ELR (cell line): ENCODE data around the gene NYNRIN.

Experiments
- DNase-seq: peaks from one replicate; pipeline ENCODE4 v3.0.0-alpha.2; 2015; ENCODE audit warnings: low read depth

Gene NYNRIN

DNA sequence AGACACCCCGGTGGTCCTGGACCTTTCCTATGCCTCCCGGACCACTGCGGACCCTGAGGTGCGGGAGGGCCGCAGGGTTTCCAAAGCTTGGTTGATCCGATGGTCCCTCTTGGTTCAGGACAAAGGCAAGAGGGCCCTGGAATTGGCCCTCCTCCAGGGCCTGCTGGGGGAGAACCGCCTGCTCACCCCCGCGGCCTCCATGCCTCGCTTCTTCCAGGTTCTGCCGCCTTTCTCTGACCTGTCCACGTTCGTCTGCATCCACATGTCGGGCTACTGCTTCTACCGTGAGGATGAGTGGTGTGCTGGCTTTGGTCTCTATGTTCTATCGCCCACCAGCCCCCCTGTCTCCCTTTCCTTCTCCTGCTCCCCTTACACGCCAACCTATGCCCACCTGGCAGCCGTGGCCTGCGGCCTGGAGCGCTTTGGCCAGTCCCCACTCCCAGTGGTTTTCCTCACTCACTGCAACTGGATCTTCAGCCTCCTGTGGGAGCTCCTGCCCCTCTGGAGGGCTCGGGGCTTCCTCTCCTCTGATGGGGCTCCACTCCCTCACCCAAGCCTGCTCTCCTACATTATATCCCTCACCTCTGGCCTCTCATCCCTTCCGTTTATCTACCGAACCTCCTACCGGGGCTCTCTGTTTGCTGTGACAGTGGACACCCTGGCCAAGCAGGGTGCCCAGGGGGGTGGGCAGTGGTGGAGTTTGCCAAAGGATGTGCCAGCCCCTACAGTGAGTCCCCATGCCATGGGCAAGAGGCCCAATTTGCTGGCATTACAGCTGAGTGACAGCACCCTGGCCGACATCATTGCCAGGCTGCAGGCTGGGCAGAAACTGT is 16.8 kb downstream of the NYNRIN start:
- no peak for DNase-seq

GRCh38 chr14:24416254-24416931 is 17.6 kb downstream of the NYNRIN start:
- no peak for DNase-seq

GRCh38 chr14:24416932-24417619 is 18.3 kb downstream of the NYNRIN start:
- DNase-seq: no peak

DNA sequence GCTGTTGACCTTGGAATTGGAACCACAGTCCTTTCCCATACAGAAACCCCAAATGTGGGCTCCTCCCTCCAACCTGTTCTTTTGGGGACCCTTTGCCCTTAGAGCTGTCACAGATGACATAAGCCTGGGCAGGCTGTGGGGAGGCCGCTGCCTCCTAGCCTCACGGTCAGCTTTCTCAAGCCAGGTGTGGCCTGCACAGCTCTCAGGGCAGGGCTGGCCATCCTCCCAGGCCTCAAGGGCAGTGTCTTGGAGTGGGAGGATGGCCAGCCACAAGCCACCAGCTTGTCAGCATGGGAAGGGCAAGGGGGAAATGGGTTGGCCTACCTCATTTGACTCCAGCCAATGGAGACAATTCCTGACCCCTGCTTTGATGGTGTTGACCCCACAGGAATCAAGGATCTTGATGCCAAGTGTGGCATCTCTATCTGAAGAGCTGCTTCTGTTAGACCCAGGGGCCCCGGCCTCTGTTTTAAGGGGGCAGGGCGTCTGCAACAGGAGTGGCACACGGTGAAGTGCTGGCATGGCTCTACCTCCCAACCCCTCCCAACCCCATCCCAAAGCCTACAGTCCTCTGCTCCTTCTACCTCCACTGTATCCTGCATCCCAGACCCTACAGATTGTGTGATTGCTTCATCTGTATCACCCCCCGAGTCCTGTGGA is 19.2 kb downstream of the NYNRIN start:
- no peak for DNase-seq

- DNase-seq: no peak
Measured at GRCh38 chr14:24418492-24418873, 19.7 kb downstream of the NYNRIN start.

DNA sequence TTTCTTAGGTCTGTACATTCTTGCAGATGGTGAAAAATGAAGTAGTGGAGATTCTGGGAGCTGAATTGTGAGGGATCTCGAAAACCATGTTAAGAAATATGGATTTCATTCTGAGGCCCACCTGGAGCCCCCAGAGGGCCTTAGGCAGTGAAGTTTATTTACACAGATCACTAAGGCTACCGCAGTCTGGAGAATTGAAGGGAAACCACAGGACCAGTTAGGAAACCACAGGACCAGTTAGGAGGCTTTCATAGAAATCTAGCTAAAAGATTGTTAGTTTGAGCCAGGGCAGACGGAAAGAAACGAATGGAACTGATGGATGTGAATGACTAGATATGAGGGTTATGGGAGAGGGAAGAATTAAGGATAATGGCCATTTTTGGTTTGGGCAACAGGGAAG is 23.5 kb downstream of the NYNRIN start:
- DNase-seq: no peak

DNA sequence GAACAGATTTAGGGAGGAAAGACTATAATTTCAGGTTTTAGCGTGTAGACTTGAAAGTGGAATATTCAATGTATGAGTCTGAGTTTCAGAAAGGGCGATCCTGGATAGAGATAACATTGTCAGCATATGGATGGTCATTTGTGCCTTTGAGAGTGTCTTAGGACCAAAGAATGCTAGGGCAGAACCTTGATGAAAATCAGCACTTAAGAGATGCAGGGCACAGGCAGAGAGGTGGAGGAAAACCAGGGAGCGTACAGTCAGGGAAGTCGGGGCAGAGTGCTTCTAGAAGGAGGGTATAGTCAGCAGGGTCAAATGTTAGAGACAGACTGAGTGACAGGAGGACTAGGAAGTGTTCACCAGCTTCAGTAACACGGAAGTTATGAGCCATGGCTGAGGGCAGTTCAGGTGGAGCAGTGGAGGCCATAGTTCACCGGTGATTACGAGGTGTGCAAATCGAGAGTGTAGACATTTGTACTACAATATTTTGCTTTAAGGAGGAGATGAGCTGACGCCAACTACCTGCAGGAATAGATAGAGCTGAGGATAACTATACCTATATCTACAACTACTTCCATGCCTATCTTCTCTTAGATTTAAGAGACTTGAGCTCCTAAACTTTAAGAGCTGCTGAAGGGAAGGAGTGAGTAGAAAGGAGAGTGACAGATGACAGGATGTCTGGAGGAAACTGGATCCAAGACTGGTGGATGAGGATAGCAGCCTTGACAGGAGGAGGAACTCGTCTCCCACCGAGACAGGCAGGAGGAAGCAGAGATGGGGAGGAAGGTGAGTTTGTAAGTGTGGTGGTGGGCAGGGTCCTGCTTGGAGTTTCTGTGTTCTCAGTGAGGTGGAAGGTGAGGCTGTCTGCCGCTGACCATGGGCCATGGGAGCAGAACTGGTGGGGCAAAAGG is 24.1 kb downstream of the NYNRIN start:
- DNase-seq: no peak

GRCh38 chr14:24425704-24426103 is 26.9 kb downstream of the NYNRIN start:
- DNase-seq: peak; percentile 63

DNA sequence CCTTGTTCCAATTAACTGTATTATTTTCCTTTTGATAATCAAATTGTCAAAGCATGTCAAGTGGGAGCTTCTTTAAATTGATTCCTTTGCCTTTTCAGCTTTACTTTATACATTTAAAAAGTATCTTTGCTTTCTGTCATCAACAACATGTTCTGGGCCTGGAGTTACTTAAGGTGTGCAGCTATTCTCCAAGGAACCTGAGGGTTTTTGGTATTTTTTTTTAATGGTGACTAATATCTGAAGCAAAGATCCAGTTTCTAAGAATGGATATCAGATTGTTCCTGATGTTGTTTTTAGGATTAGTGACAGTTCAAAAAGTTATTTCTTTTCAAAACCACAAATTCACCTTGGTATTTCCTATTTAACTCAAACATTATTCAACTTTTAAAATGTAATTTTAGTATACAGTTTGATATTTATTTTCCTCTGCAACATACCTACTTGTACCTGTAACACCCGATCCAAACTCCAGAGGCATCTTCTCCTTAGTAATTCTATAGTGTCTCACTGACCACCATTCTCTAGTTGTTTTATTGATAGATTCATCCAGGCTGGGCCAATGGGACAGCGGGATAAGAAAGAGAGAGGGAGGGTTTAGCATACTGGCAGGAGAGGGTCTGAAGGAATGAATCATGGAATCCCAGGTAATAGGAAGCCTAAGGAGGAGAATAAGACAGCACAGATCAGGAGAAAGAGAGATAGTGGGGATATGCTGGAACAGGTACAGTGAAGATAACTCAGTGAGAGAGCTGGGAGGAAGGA is 27.5 kb downstream of the NYNRIN start:
- DNase-seq: no peak

DNA sequence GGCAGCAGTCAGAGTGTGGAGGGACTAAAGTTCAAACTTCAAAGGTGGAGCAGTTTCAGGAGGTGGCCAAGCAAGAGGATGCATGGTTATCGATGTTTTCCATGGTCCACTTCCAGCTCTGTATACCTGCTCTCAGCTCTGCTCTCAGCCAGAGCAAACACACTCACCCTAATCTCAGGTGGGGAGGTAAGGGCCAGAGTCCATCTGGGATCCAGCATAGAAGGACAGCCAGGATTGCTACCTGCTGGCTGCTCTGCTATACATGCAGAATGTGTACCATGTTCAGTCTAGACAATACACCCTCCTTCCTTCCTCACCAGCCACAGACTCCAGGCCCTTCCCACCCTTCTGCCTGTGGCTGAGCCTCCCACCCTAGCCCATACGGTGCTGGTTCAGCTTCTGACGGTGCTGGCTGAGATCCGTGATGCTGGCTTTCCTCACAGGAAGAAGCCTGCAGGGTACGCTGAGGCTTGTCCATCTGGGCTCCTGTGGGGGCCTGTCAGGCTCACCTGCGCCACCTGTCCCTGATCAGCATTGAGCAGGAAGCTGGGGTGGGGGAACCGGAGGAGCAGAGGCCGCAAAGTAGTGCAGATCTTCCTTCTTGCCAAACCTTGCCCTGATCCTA is 28.2 kb downstream of the NYNRIN start:
- no peak for DNase-seq

- DNase-seq: no peak
Measured at GRCh38 chr14:24427537-24428508, 29.0 kb downstream of the NYNRIN start.

DNA sequence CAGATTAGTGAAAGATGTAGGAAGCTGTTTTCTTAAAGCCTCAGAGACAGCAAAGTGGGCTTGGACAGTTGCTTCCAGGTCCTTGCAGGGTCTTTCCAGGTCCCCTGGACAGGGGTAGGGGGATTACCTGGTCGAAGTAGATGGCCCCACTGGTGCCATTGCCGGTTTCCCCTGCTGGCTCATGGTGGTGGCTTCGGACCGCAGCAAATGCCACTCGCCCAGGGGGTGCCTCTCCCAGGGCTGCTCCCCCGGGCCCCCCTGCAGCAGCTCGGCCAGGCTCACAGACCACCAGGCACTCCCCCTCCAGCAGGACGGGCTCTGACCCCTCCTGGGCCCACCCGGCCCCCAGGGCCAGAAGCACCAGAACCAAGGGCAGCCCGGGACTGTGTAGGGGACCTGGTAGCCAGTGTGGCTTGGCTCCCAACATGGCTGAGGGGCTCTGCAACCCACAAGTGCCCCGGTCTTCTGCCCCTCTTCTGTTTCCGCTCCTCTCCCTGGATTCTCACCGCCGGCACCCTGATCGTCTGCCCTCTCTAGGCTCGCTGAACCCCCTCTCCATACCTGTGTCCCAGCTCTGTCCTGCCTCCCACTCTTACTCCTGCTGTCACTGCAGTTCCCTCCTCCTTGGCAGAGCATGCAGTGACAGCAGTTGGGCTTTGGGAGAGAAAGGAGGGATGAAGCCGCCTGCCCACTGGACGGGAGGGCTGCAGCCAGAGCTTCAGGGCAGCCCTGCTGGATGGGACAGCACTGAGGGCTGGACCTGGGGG is 30.0 kb downstream of the NYNRIN start:
- no peak for DNase-seq

- DNase-seq: peak; percentile 95
Measured at GRCh38 chr14:24429395-24430142, 30.8 kb downstream of the NYNRIN start, which contains the start of the genes CBLN3 and KHNYN. Gene CBLN3 (minus strand): TSS chr14:24429668. CDS start chr14:24429054, 614 bp downstream. Gene KHNYN (plus strand): TSS chr14:24429954. CDS start chr14:24430731, 777 bp downstream.

GRCh38 chr14:24430143-24430681 is 31.4 kb downstream of the NYNRIN start:
- peak; percentile 76 for DNase-seq

- DNase-seq: peak; percentile 60
Measured at GRCh38 chr14:24430682-24431568, 32.1 kb downstream of the NYNRIN start.
